Retina (tissue), 1 donor: Measurements from ENCODE around the gene JPH3.

Experiments used
- DNase-seq: peaks from one replicate; pipeline ENCODE4 v3.0.0-alpha.2; 2016

The JPH3 gene

DNA sequence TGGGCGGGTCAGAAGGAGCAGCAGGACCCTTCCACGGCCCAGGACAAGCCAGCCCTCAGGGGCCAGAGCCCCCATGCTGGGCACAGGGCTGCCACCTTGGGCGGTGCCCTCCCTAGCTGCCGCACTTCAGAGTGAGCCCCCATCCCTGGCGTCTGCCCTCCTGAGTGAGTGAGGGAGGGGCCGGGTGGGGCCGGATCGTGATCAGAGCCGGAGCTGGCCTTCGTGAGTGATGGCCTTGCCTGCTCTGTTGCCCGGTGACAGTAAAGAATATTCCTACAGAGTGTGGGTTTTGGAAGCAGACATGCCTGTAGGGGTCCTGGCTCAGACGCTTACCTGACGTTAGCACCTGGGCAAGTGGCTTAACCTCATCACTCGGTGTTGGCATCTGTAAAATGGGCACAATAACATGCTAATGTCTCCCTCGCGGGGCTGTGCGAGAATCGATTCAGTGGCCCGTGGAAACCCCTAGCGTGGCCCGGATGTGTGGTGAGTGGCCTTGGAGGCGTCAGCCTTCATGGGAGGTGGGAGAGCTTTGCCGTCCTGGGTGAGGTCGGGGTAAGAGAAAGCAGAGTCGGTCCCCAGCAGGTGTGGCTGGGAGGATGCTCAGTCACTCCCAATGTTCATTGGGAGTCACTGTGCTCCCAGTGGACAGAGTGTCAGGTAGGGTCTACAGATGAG lies 26.1 kb downstream of the JPH3 start:
- DNase-seq, result no peak

DNA sequence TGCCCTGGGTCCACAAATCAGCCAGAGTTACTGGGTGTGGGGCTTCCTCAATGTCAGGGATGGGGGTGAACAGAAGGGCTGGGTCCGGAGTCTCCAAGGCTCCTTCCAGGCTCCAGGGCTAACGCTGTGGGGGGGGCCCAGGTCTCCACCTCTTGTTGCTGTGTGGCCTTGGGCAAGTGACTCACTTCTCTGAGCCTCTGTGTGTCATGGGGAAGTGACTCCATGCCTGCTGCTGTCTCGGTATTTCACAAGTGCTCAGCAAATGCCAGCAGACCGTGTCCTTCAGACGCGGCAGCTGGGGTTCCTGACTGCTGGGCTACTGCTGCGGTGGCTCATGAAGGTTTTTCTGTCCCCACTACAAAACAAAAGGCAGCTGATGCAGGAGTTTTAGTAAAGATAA lies 26.6 kb downstream of the JPH3 start:
- no peak for DNase-seq

DNA sequence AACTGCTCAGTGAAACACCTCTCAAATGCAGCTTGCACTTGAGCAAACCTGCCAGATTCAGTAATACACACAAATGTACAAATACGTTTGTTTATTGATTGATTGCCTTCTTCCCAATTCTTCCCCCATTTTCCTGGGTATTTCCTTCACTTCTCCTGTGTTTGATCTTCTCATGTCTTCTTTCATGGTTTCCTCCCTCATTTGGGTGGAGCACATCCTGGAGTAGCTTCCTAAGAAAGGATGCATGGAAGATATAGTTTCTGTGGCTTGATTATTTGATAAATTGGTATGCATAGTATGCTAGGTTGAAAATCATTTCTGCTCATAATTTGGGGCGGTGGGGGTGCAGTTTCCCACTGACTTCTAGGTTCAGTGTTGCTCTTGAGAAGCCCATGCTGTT lies 28.8 kb downstream of the JPH3 start:
- no peak for DNase-seq

DNA sequence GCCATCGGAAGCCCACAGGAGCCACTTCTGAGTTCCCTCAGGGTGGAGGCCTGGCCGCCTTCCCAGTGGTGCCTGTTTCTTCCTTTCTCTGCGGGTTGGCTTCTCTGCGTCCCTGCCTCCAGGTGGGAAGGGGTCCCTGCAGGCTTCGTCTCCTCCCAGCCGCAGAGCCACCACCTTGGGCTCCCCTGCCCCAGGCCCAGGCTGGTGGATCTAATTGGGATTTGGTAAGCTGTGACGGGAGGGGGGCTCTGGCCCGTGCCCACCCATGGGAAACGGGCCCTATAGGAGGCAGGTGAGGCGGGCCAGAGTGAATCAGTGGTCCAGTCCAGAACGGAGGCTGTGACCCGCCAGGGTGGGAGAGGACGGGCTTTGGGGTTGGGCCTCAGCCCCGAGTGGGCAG lies 32.1 kb downstream of the JPH3 start:
- no peak for DNase-seq

DNA sequence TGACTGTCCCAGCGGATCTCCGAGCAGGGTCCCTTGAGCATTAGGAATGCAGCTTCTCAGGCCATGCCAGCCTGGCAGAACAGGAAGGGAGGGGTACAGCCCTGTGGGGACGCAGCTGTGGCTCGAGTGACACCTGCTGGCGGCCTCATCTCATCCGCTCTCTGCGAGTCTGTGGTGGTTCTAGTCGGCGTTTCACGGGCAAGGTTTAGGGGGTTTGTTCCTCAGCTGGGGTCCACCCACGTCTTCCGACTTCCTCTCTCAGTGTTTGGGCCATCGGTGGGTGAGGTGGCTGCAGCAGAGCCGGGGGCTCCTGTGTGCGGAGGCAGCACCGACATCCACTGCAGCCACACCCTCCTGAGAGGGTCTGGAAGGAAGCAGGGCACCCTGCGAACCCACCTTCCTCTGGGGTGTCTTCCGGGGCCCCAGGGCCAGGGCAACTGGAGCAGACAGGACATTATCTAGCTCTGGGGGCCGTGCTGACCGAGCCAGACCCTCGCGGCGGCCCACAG lies 33.3 kb downstream of the JPH3 start:
- DNase-seq, result peak; percentile 84

DNA sequence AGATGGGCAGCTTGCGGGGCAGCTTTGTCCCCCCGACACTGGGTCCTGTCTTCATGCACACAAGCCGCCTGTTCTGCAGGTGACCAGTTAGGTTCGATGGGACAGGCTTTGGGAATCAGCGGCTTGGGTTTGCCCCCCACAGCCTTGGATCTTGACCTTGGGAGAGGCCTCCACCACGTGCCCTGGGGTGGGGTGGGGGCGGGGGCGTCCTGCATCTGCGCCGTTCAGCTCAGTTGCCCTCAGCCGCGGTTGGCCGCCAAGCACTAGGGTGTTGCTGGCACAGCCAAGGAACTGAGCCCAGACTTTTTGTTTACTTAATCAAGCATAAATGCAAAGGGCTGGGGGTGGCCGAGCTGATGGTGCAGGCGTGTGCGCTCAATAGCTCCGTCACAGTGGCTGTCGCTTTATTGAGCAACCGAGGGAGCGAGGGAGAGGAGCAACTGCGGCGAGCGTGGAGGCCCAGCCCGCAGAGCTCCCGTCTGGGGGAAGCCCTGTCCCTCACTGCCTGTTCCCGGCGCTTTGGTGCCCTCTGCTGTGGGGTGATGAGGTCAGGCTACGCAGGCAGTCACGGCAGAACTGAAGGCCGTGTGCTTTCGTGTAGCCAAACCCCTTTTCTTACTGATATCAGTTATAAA lies 33.9 kb downstream of the JPH3 start:
- DNase-seq, result peak; percentile 84

DNA sequence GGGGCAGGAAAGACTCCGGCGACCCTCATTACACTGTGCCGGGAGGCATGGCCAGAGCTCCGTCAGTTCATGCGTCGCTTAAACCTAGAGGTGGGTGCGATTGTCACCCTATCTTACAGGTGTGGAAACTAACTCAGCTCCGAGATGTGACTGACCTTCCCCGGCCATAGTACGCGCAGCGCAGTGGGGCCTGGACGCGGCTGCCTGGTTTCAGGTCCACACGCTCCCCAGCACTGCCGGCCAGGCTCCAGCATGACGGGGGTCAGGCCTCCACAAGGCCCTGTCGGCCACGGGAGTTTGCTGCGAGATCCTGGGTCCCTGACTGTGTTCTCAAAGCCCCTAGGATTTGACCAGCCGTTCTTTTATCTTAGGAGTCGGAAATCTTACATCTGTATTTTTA lies 34.4 kb downstream of the JPH3 start:
- DNase-seq, result no peak

DNA sequence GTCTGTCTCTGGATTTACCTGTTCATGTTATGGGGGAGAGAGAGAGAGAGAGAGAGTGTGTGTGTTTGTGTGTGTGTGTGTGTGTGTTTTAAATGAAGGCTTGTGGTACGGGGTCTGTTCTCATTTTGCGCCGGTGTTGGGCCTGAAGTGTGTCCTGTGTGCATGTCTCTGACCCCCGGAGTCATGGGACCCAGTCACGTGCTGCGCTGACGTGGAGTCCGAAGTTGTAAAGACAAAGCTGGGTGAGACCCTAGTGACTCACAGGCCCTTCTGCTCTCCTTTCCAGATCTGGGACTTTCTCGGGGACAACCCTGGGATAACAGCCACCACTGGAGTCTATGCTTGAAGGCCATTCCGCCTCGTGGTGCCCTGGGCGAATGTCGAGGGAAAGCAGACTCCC lies 35.0 kb downstream of the JPH3 start:
- DNase-seq, result no peak

DNA sequence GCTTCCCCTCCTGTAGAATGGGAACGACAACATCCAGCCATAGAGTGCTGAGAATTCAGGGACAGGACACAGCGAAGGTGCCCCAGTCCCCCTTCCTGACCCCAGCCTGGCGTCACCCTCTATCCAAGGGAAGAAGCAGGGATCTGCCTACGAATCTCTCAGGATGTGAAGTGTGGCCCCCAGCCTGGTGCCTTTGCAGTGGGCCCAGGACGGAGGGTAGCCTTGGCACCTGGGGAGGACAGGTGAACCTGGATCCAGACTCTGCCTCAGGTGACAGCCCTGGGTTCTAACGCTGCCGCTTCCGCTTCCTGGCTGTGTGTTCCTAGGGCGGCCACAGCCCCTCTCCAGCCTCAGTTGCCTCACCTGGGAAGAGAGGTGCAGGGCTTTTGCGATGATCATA lies 36.4 kb downstream of the JPH3 start:
- DNase-seq, result no peak

DNA sequence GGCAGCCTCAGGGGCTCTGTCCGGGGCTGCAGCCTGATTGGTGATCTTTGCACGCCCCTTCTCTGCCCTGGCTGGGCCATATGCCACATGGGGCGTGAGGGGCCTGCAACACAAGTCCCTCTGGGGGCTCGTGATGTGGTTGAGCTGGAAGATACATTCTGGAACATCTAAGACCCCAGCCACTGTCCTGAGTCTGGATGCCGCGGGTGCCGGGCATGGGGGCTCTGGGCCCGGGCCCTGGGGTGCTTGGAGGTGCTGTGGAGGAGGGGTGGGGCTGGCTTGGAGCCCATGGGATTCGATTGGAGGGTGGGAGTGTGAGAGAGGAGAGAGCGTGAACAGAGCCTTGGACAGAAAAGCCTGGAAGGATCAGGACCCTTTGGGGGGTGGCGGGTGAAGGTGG lies 39.4 kb downstream of the JPH3 start:
- DNase-seq, result no peak

DNA sequence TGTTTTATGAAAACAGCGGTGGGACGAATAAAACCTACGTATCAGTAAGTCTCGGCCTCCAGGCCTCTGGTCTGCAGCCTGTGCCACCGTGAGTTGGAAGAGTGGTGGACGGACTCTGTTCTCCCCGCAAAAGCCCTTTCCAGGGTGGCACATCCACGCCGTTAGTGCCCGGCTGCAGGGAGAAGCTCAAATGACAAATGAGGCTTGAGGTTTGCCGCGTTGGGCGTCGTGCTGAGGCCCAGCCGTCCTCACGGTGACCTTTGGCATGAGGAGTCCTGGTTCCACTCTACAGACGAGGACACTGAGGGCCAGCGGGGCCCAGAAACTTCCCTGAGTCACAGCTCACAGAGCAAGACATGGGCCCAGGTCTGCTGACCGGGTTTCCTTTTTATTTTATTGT lies 40.2 kb downstream of the JPH3 start:
- DNase-seq, result no peak

DNA sequence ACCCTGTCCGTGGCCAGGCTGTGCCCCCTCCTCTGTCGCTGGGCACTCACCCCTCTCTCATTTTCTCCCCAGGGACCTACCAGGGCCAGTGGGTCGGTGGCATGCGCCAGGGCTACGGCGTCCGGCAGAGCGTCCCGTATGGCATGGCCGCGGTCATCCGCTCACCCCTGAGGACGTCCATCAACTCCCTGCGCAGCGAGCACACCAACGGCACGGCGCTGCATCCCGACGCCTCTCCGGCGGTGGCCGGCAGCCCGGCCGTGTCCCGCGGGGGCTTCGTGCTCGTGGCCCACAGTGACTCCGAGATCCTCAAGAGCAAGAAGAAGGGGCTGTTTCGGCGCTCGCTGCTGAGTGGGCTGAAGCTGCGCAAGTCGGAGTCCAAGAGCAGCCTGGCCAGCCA lies 41.9 kb downstream of the JPH3 start:
- DNase-seq, result no peak

DNA sequence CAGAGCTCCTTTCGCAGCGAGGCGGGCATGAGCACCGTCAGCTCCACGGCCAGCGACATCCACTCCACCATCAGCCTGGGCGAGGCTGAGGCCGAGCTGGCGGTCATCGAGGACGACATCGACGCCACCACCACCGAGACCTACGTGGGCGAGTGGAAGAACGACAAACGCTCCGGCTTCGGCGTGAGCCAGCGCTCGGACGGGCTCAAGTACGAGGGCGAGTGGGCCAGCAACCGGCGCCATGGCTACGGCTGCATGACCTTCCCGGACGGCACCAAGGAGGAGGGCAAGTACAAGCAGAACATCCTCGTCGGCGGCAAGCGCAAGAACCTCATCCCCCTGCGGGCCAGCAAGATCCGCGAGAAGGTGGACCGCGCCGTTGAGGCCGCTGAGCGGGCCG lies 42.3 kb downstream of the JPH3 start:
- no peak for DNase-seq

DNA sequence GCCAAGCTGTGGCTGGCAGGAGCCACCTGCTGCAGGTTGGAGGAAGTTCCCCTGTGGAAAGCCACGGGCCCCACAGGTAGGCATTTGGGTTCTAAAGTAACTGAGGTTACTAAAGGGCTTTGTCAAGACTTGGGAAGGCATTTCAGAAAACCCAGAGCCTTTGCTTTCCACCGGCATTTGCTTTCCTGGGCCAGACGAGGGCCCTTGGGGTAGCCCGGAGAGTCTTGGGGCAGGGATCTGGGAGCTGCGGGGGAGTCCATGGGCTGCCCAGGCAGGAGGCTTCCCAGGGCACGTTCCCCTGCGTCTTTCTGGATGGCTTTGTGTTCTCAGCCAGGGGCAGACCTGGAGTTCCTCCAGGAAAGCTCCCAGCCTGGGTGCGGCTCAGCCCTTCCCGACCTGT lies 43.5 kb downstream of the JPH3 start:
- no peak for DNase-seq

DNA sequence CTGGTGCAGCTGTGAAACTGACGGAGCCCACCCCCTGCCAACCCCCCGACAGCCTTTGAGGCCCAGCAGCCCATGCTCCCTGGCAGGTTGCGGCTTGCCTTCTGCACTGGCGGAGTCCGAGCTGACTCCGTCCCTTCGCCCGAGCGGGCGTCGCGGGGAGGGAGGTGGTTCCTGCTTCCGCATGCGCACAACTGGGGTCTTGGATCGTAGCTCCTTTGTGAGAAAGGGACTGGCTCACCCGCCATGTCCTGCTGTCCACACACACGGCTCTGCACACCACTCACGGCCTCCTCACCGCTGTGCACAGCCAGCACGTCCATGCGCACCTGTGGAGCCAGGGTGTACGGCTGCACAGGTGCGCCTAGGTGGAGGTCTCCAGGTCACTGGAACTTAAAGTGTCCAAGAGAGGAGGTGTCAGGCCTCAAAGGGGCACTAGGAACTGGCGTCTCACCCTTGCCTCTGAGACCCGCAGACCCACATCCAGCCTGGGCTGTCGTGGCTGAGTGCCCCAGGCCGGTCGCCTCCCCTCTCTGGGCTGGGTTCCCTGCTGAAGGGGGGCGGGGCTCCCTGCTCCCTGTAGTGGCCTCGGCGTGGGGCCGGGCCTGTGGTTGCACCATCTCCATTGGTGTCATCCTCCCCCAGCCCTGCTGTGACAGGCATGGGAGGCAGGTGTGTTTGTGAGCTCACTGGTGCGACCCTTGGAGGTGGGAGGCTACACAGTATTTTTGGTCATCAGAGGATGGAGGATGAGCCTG lies 45.3 kb downstream of the JPH3 start:
- no peak for DNase-seq

DNA sequence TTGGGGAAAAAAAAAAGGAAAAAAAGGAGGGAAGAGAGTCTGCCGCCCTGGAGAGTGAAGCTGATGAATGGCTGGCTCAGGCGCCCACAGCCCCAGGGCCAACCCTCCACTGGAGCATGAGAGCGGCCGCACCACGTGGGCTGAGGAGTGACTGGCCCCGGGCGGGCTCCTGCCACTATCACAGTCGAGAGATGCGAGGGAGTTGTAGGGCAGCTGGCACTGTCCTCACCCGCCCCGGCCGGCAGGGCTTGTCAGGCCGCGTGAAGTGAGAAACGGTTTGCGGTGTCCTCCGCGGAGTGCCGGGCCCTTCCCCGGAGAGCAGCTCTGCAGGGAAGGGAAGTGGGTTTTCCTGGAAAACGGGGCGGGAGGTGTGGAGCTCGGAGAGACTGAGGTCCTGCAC lies 45.9 kb downstream of the JPH3 start:
- peak; percentile 53 for DNase-seq

DNA sequence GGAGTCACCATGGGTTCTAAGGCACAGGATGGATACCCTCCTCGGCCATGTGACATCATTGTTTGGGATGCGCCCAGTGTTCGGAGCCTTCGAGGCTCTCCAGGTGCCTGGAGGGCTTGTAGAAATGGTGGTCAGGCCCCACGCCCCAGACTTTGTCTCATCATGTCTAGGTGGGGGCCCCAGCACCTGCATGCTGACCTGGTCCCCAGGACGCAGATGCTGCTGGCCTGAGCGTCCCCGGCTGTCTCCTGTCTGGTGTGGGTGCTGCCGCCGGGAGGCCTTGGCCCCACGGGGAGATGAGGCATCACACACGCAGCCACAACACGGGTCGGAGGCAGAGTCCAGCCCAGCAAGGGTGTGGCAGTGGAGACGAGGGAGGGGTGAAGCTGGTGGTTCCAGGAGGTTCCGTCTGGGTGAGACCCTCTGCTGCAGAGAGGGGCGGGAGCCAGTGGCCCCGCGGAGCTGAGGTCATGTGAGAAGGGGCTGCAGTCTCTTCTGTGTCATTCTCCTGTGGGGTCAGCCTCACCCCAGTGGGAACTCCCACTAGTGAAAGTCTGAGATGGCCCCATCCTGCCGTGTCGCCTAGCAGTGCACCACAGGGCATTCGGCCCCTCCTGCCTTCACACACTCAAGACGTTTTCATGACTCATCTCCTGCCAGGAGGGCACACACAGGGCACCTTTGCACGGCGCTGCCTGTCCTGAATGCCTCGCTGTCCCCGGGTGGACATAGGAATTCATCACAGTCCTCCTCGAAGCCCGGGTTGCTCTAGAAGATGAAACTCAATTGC lies 46.6 kb downstream of the JPH3 start:
- no peak for DNase-seq

DNA sequence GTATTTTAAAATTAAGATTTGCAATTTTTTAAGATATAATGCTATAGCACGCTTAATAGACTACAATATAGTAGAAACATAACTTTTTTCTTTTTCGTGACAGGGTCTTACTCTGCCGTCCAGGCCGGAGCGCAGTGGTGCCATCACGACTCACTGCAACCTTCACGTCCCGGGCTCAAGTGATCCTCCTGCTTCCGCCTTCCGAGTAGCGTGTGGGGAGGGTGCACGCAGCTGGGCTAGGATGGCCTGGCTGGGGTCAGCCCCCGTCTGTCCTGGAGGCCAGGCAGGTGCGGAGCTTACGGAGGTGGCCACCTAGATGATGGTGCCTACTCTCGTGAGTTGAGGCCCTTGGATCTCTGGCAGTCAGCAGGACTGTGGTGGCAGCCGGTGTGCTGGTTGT lies 50.1 kb downstream of the JPH3 start:
- no peak for DNase-seq

DNA sequence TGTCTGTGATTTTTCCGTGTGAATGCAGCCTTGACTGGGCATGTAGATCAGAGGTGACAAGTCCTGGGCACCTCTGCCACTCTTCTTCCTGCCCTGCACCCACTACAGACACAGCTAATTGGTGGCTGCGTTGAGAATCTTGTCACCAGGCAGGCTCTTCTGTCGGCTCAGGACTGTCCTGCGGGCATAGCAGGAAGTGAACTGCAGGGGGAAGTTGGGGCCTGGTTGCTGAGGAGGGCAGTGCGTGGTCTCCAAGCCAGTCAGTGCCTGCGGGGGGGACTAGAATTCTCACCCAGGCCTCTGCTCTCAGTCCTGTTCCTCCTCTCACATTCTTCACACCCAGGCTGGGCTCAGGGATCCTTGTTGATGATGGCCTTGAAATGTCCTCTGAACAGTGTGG lies 50.5 kb downstream of the JPH3 start:
- DNase-seq, result no peak

DNA sequence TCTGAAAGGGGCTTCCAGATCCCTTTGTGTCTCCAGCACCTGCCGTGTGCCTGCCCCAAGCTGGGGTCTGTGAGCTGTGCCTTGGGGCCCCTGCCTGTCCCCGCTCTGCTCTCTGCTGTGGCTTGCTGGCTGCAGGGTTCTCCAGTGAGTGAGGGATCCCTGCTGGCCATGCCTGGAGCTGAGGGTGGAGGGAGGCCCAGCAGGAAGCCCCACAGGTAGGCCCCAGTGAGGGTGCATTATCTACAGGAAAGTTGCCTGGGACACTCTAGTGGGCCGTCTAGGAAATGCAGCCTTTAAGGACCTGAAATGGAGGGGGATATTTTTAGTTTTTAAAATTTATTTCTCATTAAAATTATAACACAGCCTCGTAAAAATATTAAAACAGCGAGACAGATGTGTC lies 50.9 kb downstream of the JPH3 start:
- DNase-seq, result no peak

DNA sequence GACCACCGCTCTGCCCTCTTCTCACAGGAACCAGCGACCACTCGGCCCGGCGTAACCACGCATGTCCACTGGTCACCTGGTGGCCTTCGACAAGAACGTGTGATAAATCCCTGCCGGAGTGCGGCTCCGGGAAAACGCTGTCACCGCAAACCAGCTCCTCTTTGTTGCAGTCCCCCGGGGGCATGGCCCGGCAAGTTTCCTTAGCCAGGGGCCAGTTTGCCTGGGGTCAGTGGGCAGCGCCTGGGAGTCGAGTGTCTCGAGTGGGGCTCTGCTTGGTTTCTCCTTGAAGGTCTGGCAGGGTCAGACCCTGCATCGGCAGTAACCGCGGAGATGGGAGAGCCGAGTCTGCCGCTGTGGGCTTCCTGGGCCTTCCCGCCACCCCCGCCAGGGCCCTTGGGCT lies 52.5 kb downstream of the JPH3 start:
- DNase-seq, result no peak

DNA sequence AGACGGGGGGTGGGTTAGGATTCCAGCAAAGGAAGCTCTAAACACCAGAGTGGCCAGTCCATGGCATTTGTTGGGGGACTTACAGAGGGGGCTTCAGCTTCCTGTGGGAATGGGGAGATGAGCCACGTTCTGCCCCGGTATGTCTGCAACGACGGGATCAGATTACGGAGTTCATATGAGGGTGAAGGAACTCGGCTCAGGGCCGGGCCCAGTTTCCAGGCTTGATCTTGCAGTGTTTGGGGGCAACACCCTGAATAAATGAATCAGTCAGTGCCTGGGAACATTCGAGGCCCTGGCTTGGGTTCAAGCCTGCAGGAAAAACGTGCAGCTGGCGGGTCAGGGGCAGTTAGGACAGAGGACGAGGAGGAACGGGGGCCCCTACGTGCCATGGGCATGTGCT lies 54.0 kb downstream of the JPH3 start:
- no peak for DNase-seq

DNA sequence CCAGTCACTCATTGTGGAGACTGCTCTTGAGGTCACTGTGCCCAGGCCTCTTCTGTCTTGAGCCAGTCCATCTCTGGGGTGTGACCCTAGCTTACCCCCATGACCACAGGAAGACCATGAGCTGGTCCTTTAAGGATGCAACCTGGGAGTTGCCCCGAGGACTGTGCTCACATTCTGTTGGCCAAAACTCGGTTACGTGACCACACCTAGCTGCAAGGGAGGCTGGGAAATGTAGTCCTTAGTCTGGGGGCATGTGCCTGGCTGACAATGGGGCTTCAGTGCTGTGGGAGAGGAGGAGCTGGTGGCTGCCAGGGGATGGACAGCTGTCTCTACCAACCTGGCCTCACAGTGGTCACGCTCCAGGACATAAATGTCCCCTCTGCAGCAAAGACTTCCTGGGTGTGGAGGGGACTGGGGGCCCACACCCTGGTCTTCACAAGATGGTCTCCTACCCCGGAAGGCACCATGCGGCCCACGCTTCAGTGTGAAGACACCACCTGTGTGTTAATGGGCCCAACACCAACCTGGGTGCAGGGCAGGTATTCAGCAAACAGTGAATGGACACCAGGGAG lies 55.4 kb downstream of the JPH3 start:
- DNase-seq, result no peak
